Stimulated activated memory B cell treated with anti-CD40 and anti-IgM and Interleukin-4, amounts not matched to agents 10 μg/mL and 1 μg/mL and 100 μg/mL, for 72 hours (primary cell): ENCODE measurements around the gene SMIM33.
"Not testable (repeated sequence)": the region's sequence is repeated elsewhere in the genome, so short reads cannot be mapped to it uniquely, and the experiment has no call there.

Experiments
- ATAC-seq: fragments of 150-1000 bp; cut with Tn5 transposase; 2 replicates; pipeline ENCODE4 v1.10.0; 2021
- H3K27ac Mint-ChIP-seq: one replicate; pipeline ENCODE4 v1.8.0; 2022; ENCODE audit warnings: mild to moderate bottlenecking, mixed read lengths
- H3K27me3 Mint-ChIP-seq: one replicate; pipeline ENCODE4 v1.8.0; 2022; ENCODE audit warnings: mixed read lengths
- H3K36me3 Mint-ChIP-seq: one replicate; pipeline ENCODE4 v1.8.0; 2022; ENCODE audit warnings: mixed read lengths
- H3K4me1 Mint-ChIP-seq: one replicate; pipeline ENCODE4 v1.8.0; 2022; ENCODE audit warnings: mixed read lengths
- H3K4me3 Mint-ChIP-seq: one replicate; pipeline ENCODE4 v1.8.0; 2022; ENCODE audit warnings: mild to moderate bottlenecking, moderate library complexity, mixed read lengths
- H3K9me3 Mint-ChIP-seq: one replicate; pipeline ENCODE4 v1.8.0; 2022; ENCODE audit warnings: mixed read lengths

SMIM33 gene

DNA sequence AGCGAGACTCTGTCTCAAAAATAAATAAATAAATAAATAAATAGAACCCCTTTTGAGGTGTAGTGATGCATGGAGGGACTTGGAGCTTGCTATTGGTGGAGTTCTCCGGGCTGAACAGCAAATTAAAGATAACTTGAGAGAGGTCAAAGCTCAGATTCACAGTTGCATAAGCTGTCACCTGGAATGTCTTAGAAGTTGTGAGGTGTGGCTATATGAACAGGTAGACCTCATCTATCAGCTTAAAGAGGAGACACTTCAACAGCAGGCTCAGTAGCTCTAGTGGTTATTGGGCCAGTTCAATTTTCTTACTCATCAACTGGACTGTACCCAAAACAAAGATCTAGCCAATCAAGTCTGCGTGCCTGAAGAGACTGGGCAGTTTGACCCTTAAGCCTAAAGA lies 23.5 kb downstream of the SMIM33 start:
- ATAC-seq: no peak
- no peak overlapping the region for H3K27ac Mint-ChIP-seq
- H3K4me3 Mint-ChIP-seq: no peak overlapping the region
- H3K36me3 Mint-ChIP-seq: no peaks in the 10 kb centered on the region
- H3K9me3 Mint-ChIP-seq: no peaks in the 10 kb centered on the region
- H3K27me3 Mint-ChIP-seq: peaks cover 18% of the 10 kb centered on the region
- no peaks in the 10 kb centered on the region for H3K4me1 Mint-ChIP-seq

- Mint-ChIP-seq H3K27ac (no peak overlapping the region), H3K27me3 (peaks cover 18% of the 10 kb centered on the region), H3K9me3 (no peaks in the 10 kb centered on the region), H3K36me3 (no peaks in the 10 kb centered on the region), H3K4me3 (no peak overlapping the region), H3K4me1 (no peaks in the 10 kb centered on the region)
- ATAC-seq: no peak
Observed at GRCh38 chr5:139494832-139495231, 24.0 kb downstream of the SMIM33 start.

- Mint-ChIP-seq H3K4me3 (no peak overlapping the region), H3K27me3 (peaks cover 8% of the 10 kb centered on the region), H3K4me1 (no peaks in the 10 kb centered on the region), H3K9me3 (no peaks in the 10 kb centered on the region), H3K27ac (no peak overlapping the region), H3K36me3 (no peaks in the 10 kb centered on the region)
- ATAC-seq: no peak
Observed at GRCh38 chr5:139495638-139496435, 25.0 kb downstream of the SMIM33 start.

DNA sequence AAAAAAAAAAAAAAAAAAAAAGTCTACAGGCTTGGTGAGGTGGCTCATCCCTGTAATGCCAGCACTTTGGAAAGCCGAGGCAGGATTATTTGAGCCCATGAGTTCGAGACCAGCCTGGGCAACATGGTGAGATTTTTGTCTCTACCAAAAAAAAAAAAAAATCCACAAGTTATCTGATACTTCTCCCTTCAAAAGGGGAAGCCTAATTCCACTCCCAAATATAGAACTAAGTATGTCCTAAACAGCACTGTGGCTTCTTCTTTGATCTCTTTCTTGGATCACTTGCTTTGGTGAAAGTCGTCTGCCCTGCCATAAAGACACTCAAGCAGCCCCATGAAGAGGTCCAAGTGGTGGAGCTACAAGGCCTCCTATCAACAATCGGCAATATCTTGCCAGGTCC lies 30.6 kb downstream of the SMIM33 start:
- ATAC-seq: no peak
- peaks cover 8% of the 10 kb centered on the region for H3K27me3 Mint-ChIP-seq
- no peaks in the 10 kb centered on the region for H3K9me3 Mint-ChIP-seq
- H3K27ac Mint-ChIP-seq: no peak overlapping the region
- H3K4me1 Mint-ChIP-seq: no peaks in the 10 kb centered on the region
- H3K36me3 Mint-ChIP-seq: no peaks in the 10 kb centered on the region
- H3K4me3 Mint-ChIP-seq: no peak overlapping the region

DNA sequence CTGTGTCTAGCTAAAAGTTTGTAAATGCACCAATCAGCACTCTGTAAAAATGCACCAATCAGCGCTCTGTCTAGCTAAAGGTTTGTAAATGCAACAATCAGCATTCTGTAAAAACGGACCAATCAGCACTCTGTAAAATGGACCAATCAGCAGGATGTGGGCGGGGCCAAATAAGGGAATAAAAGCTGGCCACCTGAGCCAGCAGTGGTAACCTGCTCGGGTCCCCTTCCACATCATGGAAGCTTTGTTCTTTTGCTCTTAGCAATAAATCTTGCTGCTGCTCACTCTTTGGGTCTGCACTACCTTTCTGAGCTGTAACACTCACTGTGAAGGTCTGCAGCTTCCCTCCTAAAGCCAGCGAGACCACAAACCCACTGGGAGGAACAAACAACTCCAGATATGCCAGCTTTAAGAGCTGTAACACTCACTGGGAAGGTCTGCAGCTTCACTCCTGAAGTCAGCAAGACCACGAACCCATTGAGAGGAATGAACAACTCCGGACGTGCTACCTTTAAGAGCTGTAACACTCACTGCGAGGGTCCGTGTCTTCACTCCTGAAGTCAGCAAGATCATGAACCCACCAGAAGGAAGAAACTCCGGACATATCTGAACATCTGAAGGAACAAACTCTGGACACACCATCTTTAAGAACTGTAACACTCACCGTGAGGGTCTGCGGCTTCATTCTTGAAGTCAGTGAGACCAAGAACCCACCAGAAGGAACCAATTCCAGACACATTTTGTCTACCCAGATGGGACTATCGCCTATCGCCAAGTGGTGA lies 32.4 kb downstream of the SMIM33 start:
- H3K36me3 Mint-ChIP-seq, H3K27ac Mint-ChIP-seq, H3K27me3 Mint-ChIP-seq, H3K9me3 Mint-ChIP-seq, H3K4me3 Mint-ChIP-seq, H3K4me1 Mint-ChIP-seq, ATAC-seq: not testable (repeated sequence)

GRCh38 chr5:139503879-139504278 lies 33.1 kb downstream of the SMIM33 start:
- not testable (repeated sequence) for ATAC-seq, H3K4me1 Mint-ChIP-seq, H3K36me3 Mint-ChIP-seq, H3K9me3 Mint-ChIP-seq, H3K27me3 Mint-ChIP-seq, H3K27ac Mint-ChIP-seq, H3K4me3 Mint-ChIP-seq

DNA sequence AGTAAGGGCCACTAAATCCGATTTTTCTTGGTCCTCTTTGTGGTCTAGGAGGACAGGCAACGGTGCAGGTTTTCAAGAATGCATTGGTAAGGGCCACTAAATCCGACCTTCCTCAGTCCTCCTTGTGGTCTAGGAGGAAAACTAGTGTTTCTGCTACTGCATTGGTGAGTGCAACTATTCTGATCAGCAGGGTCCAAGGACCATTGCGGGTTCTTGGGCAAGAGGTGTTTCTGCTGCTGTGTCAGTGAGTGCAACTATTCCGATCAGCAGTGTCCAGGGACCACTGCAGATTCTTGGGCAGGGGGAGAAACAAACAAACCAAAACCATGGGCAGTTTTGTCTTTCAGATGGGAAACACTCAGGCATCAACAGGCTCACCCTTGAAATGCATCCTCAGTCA lies 33.9 kb downstream of the SMIM33 start:
- not testable (repeated sequence) for H3K36me3 Mint-ChIP-seq, ATAC-seq, H3K4me1 Mint-ChIP-seq

DNA sequence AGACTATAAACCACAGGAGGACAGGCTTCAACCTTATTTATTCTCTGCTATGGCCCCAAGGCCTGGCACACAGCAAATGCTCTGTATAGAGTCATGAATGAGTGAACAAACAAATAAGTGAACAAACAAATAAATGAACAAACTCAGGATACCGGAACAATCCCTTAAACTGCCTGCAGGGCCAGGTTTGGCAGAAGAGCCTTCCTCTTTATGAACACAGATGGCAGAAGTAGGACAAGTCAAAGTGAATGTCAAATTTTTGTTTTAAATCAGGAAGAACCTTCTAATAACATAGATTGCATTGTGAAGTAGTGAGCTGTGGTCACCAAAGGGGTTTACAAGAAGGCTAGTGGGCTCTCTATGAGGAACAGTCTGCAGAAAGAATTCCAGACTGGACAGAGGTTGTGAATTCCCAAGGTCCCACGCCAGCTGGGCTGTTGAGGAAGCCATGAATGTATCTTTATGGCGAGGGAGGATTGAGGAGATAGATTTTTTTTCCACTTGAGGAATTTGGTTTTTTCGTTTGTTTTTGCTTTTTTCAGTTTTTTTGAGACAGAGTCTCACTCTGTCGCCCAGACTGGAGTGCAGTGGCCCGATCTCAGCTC lies 42.1 kb downstream of the SMIM33 start:
- Mint-ChIP-seq H3K4me1 (peaks cover 37% of the 10 kb centered on the region), H3K9me3 (no peaks in the 10 kb centered on the region), H3K27me3 (no peaks in the 10 kb centered on the region), H3K4me3 (no peak overlapping the region), H3K36me3 (no peaks in the 10 kb centered on the region), H3K27ac (peak overlapping the region; percentile 30)
- ATAC-seq: no peak

More for the DNA sequence above, 33.9 kb downstream of the SMIM33 start:
- not testable (repeated sequence) for H3K27ac Mint-ChIP-seq, H3K9me3 Mint-ChIP-seq, H3K27me3 Mint-ChIP-seq, H3K4me3 Mint-ChIP-seq

- ATAC-seq: peak; percentile 73
- H3K4me3 Mint-ChIP-seq, H3K27me3 Mint-ChIP-seq, H3K9me3 Mint-ChIP-seq, H3K36me3 Mint-ChIP-seq: not testable (repeated sequence)
- H3K27ac Mint-ChIP-seq: peak overlapping the region; percentile 30
- H3K4me1 Mint-ChIP-seq: peaks cover 39% of the 10 kb centered on the region
Observed at GRCh38 chr5:139513434-139513833, 42.6 kb downstream of the SMIM33 start.

GRCh38 chr5:139513852-139514485 lies 43.2 kb downstream of the SMIM33 start:
- peaks cover 42% of the 10 kb centered on the region for H3K4me1 Mint-ChIP-seq
- no peaks in the 10 kb centered on the region for H3K36me3 Mint-ChIP-seq
- no peaks in the 10 kb centered on the region for H3K27me3 Mint-ChIP-seq
- peak overlapping the region; percentile 30 for H3K27ac Mint-ChIP-seq
- no peak overlapping the region for H3K4me3 Mint-ChIP-seq
- no peaks in the 10 kb centered on the region for H3K9me3 Mint-ChIP-seq
- ATAC-seq: no peak

DNA sequence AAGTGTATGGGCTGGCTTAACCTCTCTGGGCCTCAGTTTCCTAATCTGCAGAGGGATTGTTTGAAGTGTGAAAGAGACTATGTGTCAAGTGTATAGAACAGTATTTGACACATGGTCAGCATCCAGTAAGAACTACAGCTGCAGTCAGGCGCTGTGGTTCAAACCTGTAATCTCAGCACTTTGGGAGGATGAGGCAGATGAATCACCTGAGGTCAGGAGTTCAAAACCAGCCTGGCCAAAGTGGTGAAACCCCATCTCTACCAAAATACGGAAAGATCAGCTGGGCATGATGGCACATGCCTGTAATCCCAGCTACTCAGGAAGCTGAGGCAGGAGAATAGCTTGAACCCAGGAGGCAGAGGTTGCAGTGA lies 43.7 kb downstream of the SMIM33 start:
- no peak for ATAC-seq
- Mint-ChIP-seq H3K36me3 (no peaks in the 10 kb centered on the region), H3K9me3 (no peaks in the 10 kb centered on the region), H3K27me3 (no peaks in the 10 kb centered on the region), H3K27ac (no peak overlapping the region), H3K4me1 (peaks cover 45% of the 10 kb centered on the region), H3K4me3 (no peak overlapping the region)

GRCh38 chr5:139517683-139518564 lies 47.1 kb downstream of the SMIM33 start:
- Mint-ChIP-seq H3K4me3 (peak overlapping the region; percentile 82), H3K4me1 (peaks cover 28% of the 10 kb centered on the region), H3K36me3 (no peaks in the 10 kb centered on the region), H3K9me3 (no peaks in the 10 kb centered on the region), H3K27me3 (no peaks in the 10 kb centered on the region), H3K27ac (peak overlapping the region; percentile 86)
- ATAC-seq: peak; percentile 97
